ENCODE measurements around the gene PIGL. TPM values are rescaled to one million over a fixed set of nuclear protein-coding genes. Genes with fewer than 3 reads are reported as not detected.
A peak's percentile ranks its signal among the peaks of the same experiment; 100 is the strongest.

PIGL gene
- total and polyA plus RNA-seq, 2 of the 4 experiments (the other 2 are of a cell fraction), result 17.9 to 29.5 TPM

DNA sequence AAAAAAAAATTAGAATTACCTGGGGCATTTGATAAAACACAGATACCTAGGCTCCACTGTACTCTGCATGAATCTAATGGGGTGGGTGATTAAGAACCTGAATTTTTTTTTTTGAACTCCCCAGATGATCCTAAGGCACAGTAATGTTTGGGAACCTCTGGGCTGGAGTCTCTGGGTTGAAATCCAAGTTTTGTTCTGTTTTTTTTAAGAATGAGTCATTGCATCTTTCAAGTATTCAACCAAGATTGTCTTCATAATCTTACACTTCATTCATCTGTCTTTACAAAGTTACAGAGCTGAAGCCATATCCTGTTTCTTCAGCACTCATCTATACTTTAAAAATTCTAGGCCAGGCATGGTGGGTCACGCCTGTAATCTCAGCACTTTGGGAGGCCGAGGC lies 52.6 kb downstream of the PIGL start:
- Histone ChIP-seq H4K91ac (ENCODE audit: insufficient read depth, low read depth, low read length) (no peak overlapping the region), H3K4me1 (ENCODE audit: control insufficient read depth, insufficient read depth, low read length) (peaks cover 14% of the 10 kb centered on the region), H4K8ac (ENCODE audit: low read depth in 2 of 2, low read length in 2 of 2) (no peak overlapping the region), H4K20me1 (ENCODE audit: insufficient read depth, low read length) (0 out of 2 replicates have a peak, but pooled peaks cover 5% of the 10 kb centered on the region), H3K27me3 (ENCODE audit: control insufficient read depth, insufficient read depth, low read length) (no peaks in the 10 kb centered on the region), H3K4ac (ENCODE audit: low read depth, low read length) (no peak overlapping the region), H3K9me1 (ENCODE audit: insufficient read depth, low read length) (peaks cover 6% of the 10 kb centered on the region), H3K9ac (ENCODE audit: low read depth, low read length) (no peak overlapping the region), H2AK9ac (replicated peaks; ENCODE audit: low read depth, low read length, poor library complexity) (no peak overlapping the region), H3K27ac (ENCODE audit: insufficient read depth, low read length) (no peak overlapping the region), H3K56ac (ENCODE audit: extremely low read depth, insufficient read depth, low read length) (no peak overlapping the region), H3K4me3 (ENCODE audit: insufficient read depth, low read depth, low read length) (no peak overlapping the region), H4K5ac (ENCODE audit: low read depth, low read length) (no peak overlapping the region), H2BK20ac (ENCODE audit: low read depth, low read length) (no peak overlapping the region), H3K4me2 (ENCODE audit: low read depth, low read length) (no peak overlapping the region), H3K14ac (replicated peaks; ENCODE audit: low read depth, low read length) (no peak overlapping the region), H2AK5ac (ENCODE audit: low read depth, low read length) (no peak overlapping the region), H2AFZ (replicated peaks; ENCODE audit: low read length, poor library complexity) (no peak overlapping the region), H3K79me1 (ENCODE audit: low read depth in 1 of 2, low read length in 2 of 2) (peaks cover 4 to 14% of the 10 kb centered on the region in 2 experiments; a peak in 3 of 4 replicates), H2BK5ac (ENCODE audit: low read depth, low read length, poor library complexity, severe bottlenecking) (no peak overlapping the region), H3K36me3 (ENCODE audit: control insufficient read depth, insufficient read depth, low read length) (no peaks in the 10 kb centered on the region), H2BK15ac (ENCODE audit: low read depth, low read length) (no peak overlapping the region), H3K23ac (ENCODE audit: low read depth, low read length) (no peak overlapping the region), H2BK120ac (ENCODE audit: low read depth, low read length) (no peak overlapping the region), H3K9me3 (ENCODE audit: control insufficient read depth, insufficient read depth, low read length) (no peaks in the 10 kb centered on the region), H3K18ac (ENCODE audit: low read depth, low read length) (no peak overlapping the region)
- peak; percentile 63; the same call in 1 of the 2 replicates for TF ChIP-seq FOS (IDR thresholded peaks at IDR 0.05; ENCODE audit: low read depth, low read length)
- TF ChIP-seq, protein P1, sequence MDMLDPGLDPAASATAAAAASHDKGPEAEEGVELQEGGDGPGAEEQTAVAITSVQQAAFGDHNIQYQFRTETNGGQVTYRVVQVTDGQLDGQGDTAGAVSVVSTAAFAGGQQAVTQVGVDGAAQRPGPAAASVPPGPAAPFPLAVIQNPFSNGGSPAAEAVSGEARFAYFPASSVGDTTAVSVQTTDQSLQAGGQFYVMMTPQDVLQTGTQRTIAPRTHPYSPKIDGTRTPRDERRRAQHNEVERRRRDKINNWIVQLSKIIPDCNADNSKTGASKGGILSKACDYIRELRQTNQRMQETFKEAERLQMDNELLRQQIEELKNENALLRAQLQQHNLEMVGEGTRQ (IDR thresholded peaks at IDR 0.05; ENCODE audit: low read depth, low read length), result no peak
- no CpG with 5 or more reads among the region's 2 CpGs for WGBS, 2 experiments (ENCODE audit: extremely low coverage in 2 of 2, insufficient read length in 1 of 2)
- in situ Hi-C loops (cut with MboI; ENCODE audit: low sequenced_read_pairs), result no loop called here
- DNase-seq (peak; percentile 87), ATAC-seq (ENCODE audit: low read depth) (peak; percentile 80)
- intact Hi-C loops (cut with micrococcal nuclease), result no loop called here
- ChIA-PET CTCF (interaction anchor here (0.7 kb wide), 2 partner anchors 96 to 188 kb away, joined by 3 read pairs; no protein-coding TSS in a partner anchor), POLR2A (ENCODE audit: unreplicated experiment) (no interaction called here)
- dilution Hi-C loops (cut with HindIII; ENCODE audit: low sequenced_read_pairs, unreplicated experiment), result no loop called here
- no TSS peak for BruUV-seq (replicated peaks)
